Suprapubic skin (tissue), 3 donors: Measurements from ENCODE around the gene E2F4.

Experiments used
- POLR2AphosphoS5 ChIP-seq, 3 donors: sonication (generic); formaldehyde crosslinking; IDR thresholded peaks; one replicate each; pipeline ENCODE4 v1.6.1; 2017; ENCODE audit warnings: antibody characterized with exemption in 3 of 3
- TF ChIP-seq, protein P1 (sequence below), 2 donors: fragments of 200-600 bp in 1 of 2; fragments of 450-650 bp in 1 of 2; sonication (generic) in 1 of 2; IDR thresholded peaks; one replicate each; pipeline ENCODE4 v1.5.1; 2016 to 2019; ENCODE audit warnings: antibody characterized with exemption in 2 of 2, mild to moderate bottlenecking in 1 of 2, moderate library complexity in 1 of 2

DNA sequence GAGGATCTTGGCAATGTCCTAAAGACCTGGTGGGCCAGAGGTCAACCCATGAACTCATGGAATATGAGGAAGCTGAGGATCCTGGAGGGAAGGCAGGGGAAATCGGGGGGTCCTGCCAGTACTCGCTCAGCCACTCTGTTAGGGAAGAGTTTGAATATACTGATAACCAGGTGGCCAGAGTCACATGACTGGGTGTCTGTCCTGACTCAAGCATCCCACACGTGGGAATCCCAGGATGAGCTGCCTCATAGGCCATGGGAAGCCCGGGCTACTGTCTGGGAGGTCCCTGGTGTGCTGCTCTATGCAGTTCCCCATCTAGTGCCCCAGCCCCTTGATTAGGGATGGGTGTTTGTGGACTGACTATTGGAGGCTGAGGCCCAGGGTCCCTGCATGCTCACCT lies 3.6 kb upstream of the E2F4 start:
- no peak for TF ChIP-seq POLR2AphosphoS5 (IDR thresholded peaks at IDR 0.05)
- TF ChIP-seq, protein P1, sequence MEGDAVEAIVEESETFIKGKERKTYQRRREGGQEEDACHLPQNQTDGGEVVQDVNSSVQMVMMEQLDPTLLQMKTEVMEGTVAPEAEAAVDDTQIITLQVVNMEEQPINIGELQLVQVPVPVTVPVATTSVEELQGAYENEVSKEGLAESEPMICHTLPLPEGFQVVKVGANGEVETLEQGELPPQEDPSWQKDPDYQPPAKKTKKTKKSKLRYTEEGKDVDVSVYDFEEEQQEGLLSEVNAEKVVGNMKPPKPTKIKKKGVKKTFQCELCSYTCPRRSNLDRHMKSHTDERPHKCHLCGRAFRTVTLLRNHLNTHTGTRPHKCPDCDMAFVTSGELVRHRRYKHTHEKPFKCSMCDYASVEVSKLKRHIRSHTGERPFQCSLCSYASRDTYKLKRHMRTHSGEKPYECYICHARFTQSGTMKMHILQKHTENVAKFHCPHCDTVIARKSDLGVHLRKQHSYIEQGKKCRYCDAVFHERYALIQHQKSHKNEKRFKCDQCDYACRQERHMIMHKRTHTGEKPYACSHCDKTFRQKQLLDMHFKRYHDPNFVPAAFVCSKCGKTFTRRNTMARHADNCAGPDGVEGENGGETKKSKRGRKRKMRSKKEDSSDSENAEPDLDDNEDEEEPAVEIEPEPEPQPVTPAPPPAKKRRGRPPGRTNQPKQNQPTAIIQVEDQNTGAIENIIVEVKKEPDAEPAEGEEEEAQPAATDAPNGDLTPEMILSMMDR (IDR thresholded peaks at IDR 0.05): no peak
